K562 (cell line): Measurements from ENCODE around the gene ENPP7. TPM values are rescaled to one million over a fixed set of nuclear protein-coding genes. Genes with fewer than 3 reads are reported as not detected.

Source experiments
- ATAC-seq: fragments of 200-7000 bp; cut with Tn5 transposase; 3 replicates; pipeline ENCODE4 v1.9.1; 2020; ENCODE audit warnings: moderate library complexity
- BruUV-seq: library from RNA; stranded (reverse); fragments of 400-500 nt; replicated peaks from 2 replicates; lab custom pipeline; 2021; lab: Mats Ljungman, UMichigan
- CTCF ChIA-PET: fragments of 300-600 bp; formaldehyde crosslinking; extraction: SDS; loops from one replicate; lab custom pipeline; 2021; ENCODE audit warnings: low intra/inter-chr PET ratio; lab: Yijun Ruan, JAX
- POLR2A ChIA-PET: fragments of 300-600, 350-650 bp; sonication (Branson Sonifier 250); formaldehyde crosslinking; extraction: SDS; loops from one replicate; lab custom pipeline; 2021; ENCODE audit warnings: antibody characterized with exemption, inconsistent platforms; lab: Yijun Ruan, JAX
- DNase-seq, 4 experiments: peaks; one replicate each; pipeline versions ENCODE4 v3.0.0 to v3.0.0-alpha.2; 2011 to 2018; ENCODE audit warnings: low spot score in 3 of 4, mixed read lengths in 3 of 4; ENCODE audit errors: extremely low read depth in 1 of 4
- FAIRE-seq: peaks from 2 replicates; lab custom pipeline; 2011; peaks lifted over from hg19 to GRCh38; lab: Jason Lieb, UNC
- H2AFZ ChIP-seq: 2 replicates; pipeline ENCODE4 v1.6.0; 2011; ENCODE audit warnings: low read depth, low read length, control low read depth, inconsistent platforms
- H3K27ac ChIP-seq: fragments of 200-600 bp; 3 replicates; pipeline ENCODE4 v1.8.0; 2011; ENCODE audit warnings: low read depth, mild to moderate bottlenecking, control low read depth, inconsistent platforms, low read length, moderate library complexity, mixed read lengths; ENCODE audit errors: extremely low read depth
- H3K27me3 ChIP-seq, 2 experiments: fragments of 300-600 bp in 1 of 2; 2 replicates in 1 of 2; 3 replicates in 1 of 2; pipeline versions ENCODE4 v1.6.0 to v1.8.0; 2011; ENCODE audit warnings: inconsistent platforms in 2 of 2, low read length in 2 of 2, mild to moderate bottlenecking in 1 of 2, mixed read lengths in 1 of 2, moderate library complexity in 1 of 2; ENCODE audit not compliant: control insufficient read depth in 2 of 2, insufficient read depth in 2 of 2
- H3K36me3 ChIP-seq: fragments of 300-600 bp; 3 replicates; pipeline ENCODE4 v1.8.0; 2011; ENCODE audit warnings: mild to moderate bottlenecking, low read length, inconsistent platforms; ENCODE audit not compliant: control insufficient read depth, insufficient read depth
- H3K4me1 ChIP-seq, 2 experiments: fragments of 200-600 bp in 1 of 2; replicated peaks in 1 of 2; 2 replicates in 1 of 2; 3 replicates in 1 of 2; pipeline versions ENCODE4 v1.5.1 to v1.8.0; 2011; ENCODE audit warnings: inconsistent platforms in 2 of 2, low read length in 2 of 2, mild to moderate bottlenecking in 1 of 2, mixed read lengths in 1 of 2, moderate library complexity in 1 of 2; ENCODE audit not compliant: control insufficient read depth in 2 of 2, insufficient read depth in 2 of 2
- H3K4me2 ChIP-seq: 2 replicates; pipeline ENCODE4 v1.6.1; 2011; ENCODE audit warnings: low read length, control low read depth, inconsistent platforms, mixed read lengths; ENCODE audit not compliant: insufficient read depth
- H3K4me3 ChIP-seq: fragments of 200-600 bp; sonication (generic), shearing (Covaris generic); 2 replicates; pipeline ENCODE4 v1.5.1; 2016; ENCODE audit warnings: control low read depth, inconsistent platforms
- H3K79me2 ChIP-seq: fragments of 200-600 bp; 3 replicates; pipeline ENCODE4 v1.8.0; 2011; ENCODE audit warnings: low read length, inconsistent platforms; ENCODE audit not compliant: control insufficient read depth, insufficient read depth
- H3K9ac ChIP-seq, 2 experiments: 2 replicates each; pipeline versions ENCODE4 v1.6.0 to v1.6.1; 2011; ENCODE audit warnings: low read depth in 2 of 2, low read length in 2 of 2, control low read depth in 1 of 2, inconsistent platforms in 1 of 2, mild to moderate bottlenecking in 1 of 2, mixed read lengths in 1 of 2; ENCODE audit not compliant: insufficient read depth in 1 of 2
- H3K9me1 ChIP-seq: one replicate; pipeline ENCODE4 v1.6.0; 2011; ENCODE audit warnings: inconsistent platforms, mild to moderate bottlenecking, low read length, moderate library complexity; ENCODE audit not compliant: control insufficient read depth, insufficient read depth
- H3K9me3 ChIP-seq: replicated peaks from 2 replicates; pipeline ENCODE4 v1.5.1; 2011; ENCODE audit warnings: low read depth, low read length, inconsistent platforms; ENCODE audit not compliant: control insufficient read depth, insufficient read depth
- H4K20me1 ChIP-seq: replicated peaks from 2 replicates; pipeline ENCODE4 v1.6.1; 2011; ENCODE audit warnings: low read length, inconsistent platforms, mixed read lengths; ENCODE audit not compliant: control insufficient read depth, insufficient read depth
- CHD4 ChIP-seq: fragments of 200-600 bp; sonication (generic); IDR thresholded peaks from 3 replicates; pipeline ENCODE4 v1.6.1; 2012; ENCODE audit warnings: low read depth, mild to moderate bottlenecking, mixed read lengths, low read length, inconsistent platforms; ENCODE audit not compliant: insufficient read depth, insufficient replicate concordance, poor library complexity, severe bottlenecking
- EP300 ChIP-seq: IDR thresholded peaks from 2 replicates; pipeline ENCODE4 v1.6.1; 2012; ENCODE audit warnings: low read length, improper control_type of control experiment
- GTF2A2 ChIP-seq: IDR thresholded peaks from 2 replicates; pipeline ENCODE4 v1.6.1; 2016; ENCODE audit warnings: mild to moderate bottlenecking, missing genetic modification characterization, missing compliant biosample characterization
- KHSRP ChIP-seq: fragments of 450-650 bp; IDR thresholded peaks from 2 replicates; pipeline ENCODE4 v1.6.1; 2017
- MBD2 ChIP-seq: sonication (generic); IDR thresholded peaks from 2 replicates; pipeline ENCODE4 v1.6.1; 2016; ENCODE audit warnings: low read depth, borderline replicate concordance
- PHB ChIP-seq: fragments of 250-450 bp; sonication (Bioruptor Pico); IDR thresholded peaks from 2 replicates; pipeline ENCODE4 v1.5.0; 2021
- TAF7 ChIP-seq: fragments of 450-650 bp; IDR thresholded peaks from 2 replicates; pipeline ENCODE4 v1.6.1; 2016; ENCODE audit warnings: missing genetic modification characterization, missing compliant biosample characterization
- ZNF174 ChIP-seq: fragments of 250-450 bp; sonication (Bioruptor Pico); IDR thresholded peaks from 2 replicates; pipeline ENCODE4 v1.4.0; 2020; ENCODE audit warnings: mild to moderate bottlenecking
- WGBS: fragments of 100-300 bp; shearing (Covaris generic); methylation state at CpG from one replicate; pipeline ENCODE4 v1.1.6; 2016; ENCODE audit warnings: low coverage, mixed read lengths; ENCODE audit not compliant: insufficient coverage; ENCODE audit errors: missing lambda C conversion rate; 5-methylcytosine and 5-hydroxymethylcytosine counted together
- in situ Hi-C: fragments of 300-500 bp; cut with MboI; formaldehyde crosslinking; loops from 4 replicates; pipeline ENCODE4 v1.15.0; 2018; ENCODE audit warnings: inconsistent platforms, mixed read lengths
- intact Hi-C: fragments of 100-400 bp; cut with micrococcal nuclease; formaldehyde crosslinking; loops from 2 replicates; pipeline ENCODE4 v1.14.2; 2022
- polyA plus RNA-seq, 8 experiments: library from polyadenylated mRNA; depleted of rRNA in 4 of 8; stranded (reverse) in 5 of 8; unstranded in 3 of 8; fragments of >200 nt; fragmentation: Nextera tagmentation in 2 of 8; fragmentation: Illumina TruSeq in 1 of 8; extraction: Ambion mirVana in 2 of 8; extraction: Trizol in 1 of 8; gene quantifications; 2 replicates each; pipeline versions ENCODE4 v1.2.1 to v1.2.3, GENCODE V29; 2011 to 2014; ENCODE audit warnings: inconsistent platforms in 1 of 8, missing spikeins in 1 of 8
- total RNA-seq, 7 experiments: library from RNA; depleted of rRNA in 6 of 7; stranded (reverse); fragments of >200 nt in 6 of 7; fragmentation: Illumina TruSeq in 2 of 7; extraction: Trizol in 2 of 7; gene quantifications; 2 replicates each; pipeline versions ENCODE4 v1.2.1 to v1.2.3, GENCODE V29; 2011 to 2021; ENCODE audit warnings: low replicate concordance in 1 of 7
- TF ChIP-seq, protein P1 (sequence below): fragments of 450-650 bp; formaldehyde crosslinking; conservative IDR thresholded peaks from 2 replicates; pipeline ENCODE4 v1.4.0; 2022; ENCODE audit warnings: mild to moderate bottlenecking, missing genetic modification characterization

ENPP7 gene
- total and polyA plus RNA-seq, 9 of the 15 experiments (the other 6 are each of a cell fraction or from before 2014, with no cell fraction given) = not detected

DNA sequence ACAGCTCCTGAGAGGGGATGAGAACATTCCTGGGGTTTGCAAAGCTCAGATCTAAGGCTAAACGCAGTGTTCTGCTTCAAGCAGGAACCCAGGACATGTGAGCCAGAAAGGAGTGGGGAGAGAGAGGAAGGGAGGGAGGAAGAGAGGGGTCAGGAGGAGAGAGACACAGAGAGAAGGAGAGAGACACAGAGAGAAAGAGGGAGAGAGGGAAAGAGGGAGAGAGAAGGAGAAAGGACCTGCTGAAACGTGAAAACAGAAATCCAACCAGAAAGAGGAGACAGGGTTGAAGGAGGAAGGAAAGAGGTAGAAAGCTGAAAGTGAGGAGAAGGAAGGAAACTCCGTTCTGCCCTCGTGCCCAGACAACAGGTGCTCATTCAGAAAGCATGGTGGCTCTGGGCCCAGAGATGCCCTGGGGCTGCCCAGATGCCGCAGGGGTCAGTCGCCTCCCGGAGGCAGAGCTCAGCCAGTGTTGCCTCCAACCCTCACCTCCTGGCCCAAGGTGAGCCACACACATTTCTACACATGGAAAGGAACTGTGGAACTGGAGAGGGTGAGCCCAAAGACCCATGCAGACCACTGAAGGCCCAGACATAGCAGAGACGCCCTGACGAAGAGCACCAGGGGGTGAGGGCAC lies 49.0 kb upstream of the ENPP7 start:
- ChIA-PET CTCF (no interaction called here), POLR2A (interaction anchor here (0.6 to 1.1 kb wide), 3 partner anchors 9 to 208 kb away, joined by 3 to 4 read pairs (median 3); no protein-coding TSS in a partner anchor)
- H3K79me2 ChIP-seq = no peaks in the 10 kb centered on the region
- 0 out of 2 replicates have a peak, but pooled peaks cover 3% of the 10 kb centered on the region for H4K20me1 ChIP-seq
- H3K9me1 ChIP-seq = no peaks in the 10 kb centered on the region
- H2AFZ ChIP-seq = no peak overlapping the region
- peaks cover 49 to 88% of the 10 kb centered on the region in 2 experiments for H3K27me3 ChIP-seq
- 0% methylated on average over 7 of the region's 9 CpGs for WGBS
- H3K36me3 ChIP-seq = no peaks in the 10 kb centered on the region
- no TSS peak for BruUV-seq
- H3K4me3 ChIP-seq = no peak overlapping the region
- FAIRE-seq = no peak
- in situ Hi-C loops = no loop called here
- TF ChIP-seq TAF7 (no peak), CHD4 (no peak), EP300 (no peak), MBD2 (no peak), GTF2A2 (tag) (no peak), PHB (no peak), KHSRP (no peak), ZNF174 (CRISPR knock-in tag) (no peak)
- TF ChIP-seq, protein P1, sequence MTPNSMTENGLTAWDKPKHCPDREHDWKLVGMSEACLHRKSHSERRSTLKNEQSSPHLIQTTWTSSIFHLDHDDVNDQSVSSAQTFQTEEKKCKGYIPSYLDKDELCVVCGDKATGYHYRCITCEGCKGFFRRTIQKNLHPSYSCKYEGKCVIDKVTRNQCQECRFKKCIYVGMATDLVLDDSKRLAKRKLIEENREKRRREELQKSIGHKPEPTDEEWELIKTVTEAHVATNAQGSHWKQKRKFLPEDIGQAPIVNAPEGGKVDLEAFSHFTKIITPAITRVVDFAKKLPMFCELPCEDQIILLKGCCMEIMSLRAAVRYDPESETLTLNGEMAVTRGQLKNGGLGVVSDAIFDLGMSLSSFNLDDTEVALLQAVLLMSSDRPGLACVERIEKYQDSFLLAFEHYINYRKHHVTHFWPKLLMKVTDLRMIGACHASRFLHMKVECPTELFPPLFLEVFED (CRISPR knock-in tag) = no peak
- TF ChIP-seq, all 486 proteins: peak for 0
- intact Hi-C loops = no loop called here
- peaks cover 0 to 5% of the 10 kb centered on the region in 2 experiments; a peak in 2 of 5 replicates for H3K4me1 ChIP-seq
- no peak overlapping the region for H3K27ac ChIP-seq
- no peak for DNase-seq
- H3K4me2 ChIP-seq = no peak overlapping the region
- no peak overlapping the region for H3K9ac ChIP-seq
- H3K9me3 ChIP-seq = no peaks in the 10 kb centered on the region
- ATAC-seq = no peak
